Esophagus squamous epithelium (tissue), 5 donors: Measurements from ENCODE around the gene CFAP410. TPM values are rescaled to one million over a fixed set of nuclear protein-coding genes. Genes with fewer than 3 reads are reported as not detected.

Source experiments
- DNase-seq: peaks from one replicate; lab custom pipeline; 2025; lab: John Stamatoyannopoulos, UW
- H3K27ac ChIP-seq, 4 donors: fragments of 200-600 bp; sonication (generic); one replicate each; pipeline ENCODE4 v1.5.1; 2016 to 2019; ENCODE audit warnings: mild to moderate bottlenecking in 1 of 4
- H3K27me3 ChIP-seq, 4 donors: fragments of 200-600 bp; sonication (generic); 1 replicate in 3 of 4; 2 replicates in 1 of 4; pipeline versions ENCODE4 v1.5.1 to v1.6.0; 2017 to 2021; ENCODE audit warnings: antibody characterized with exemption in 1 of 4
- H3K36me3 ChIP-seq, 3 donors: fragments of 200-600 bp; sonication (generic); one replicate each; pipeline ENCODE4 v1.5.1; 2016 to 2019
- H3K4me1 ChIP-seq, 3 donors: fragments of 200-600 bp; sonication (generic); one replicate each; pipeline ENCODE4 v1.5.1; 2017 to 2019
- H3K4me3 ChIP-seq, 4 donors: fragments of 200-600 bp; sonication (generic); 1 replicate in 3 of 4; 2 replicates in 1 of 4; pipeline ENCODE4 v1.5.1; 2016 to 2019; ENCODE audit warnings: mild to moderate bottlenecking in 2 of 4, moderate library complexity in 1 of 4
- H3K9me3 ChIP-seq, 3 donors: fragments of 200-600 bp; sonication (generic); one replicate each; pipeline ENCODE4 v1.5.1; 2016 to 2019
- POLR2A ChIP-seq, 4 donors: fragments of 450-650 bp; IDR thresholded peaks; one replicate each; pipeline ENCODE4 v1.6.1; 2017; ENCODE audit warnings: antibody characterized with exemption in 4 of 4, mild to moderate bottlenecking in 4 of 4, moderate library complexity in 3 of 4
- WGBS, 2 donors: methylation state at CpG; one replicate each; pipeline ENCODE4 v1.1.5; 2018; 5-methylcytosine and 5-hydroxymethylcytosine counted together
- intact Hi-C: fragments of 100-400 bp; cut with DNase I; formaldehyde crosslinking; loops from one replicate; pipeline ENCODE4 v1.15.0; 2022
- total RNA-seq, 4 donors: library from RNA; depleted of rRNA; stranded (reverse); fragments of >200 nt; gene quantifications; one replicate each; pipeline ENCODE4 v1.1.0, GENCODE V29; 2016
- TF ChIP-seq, protein P1 (sequence below), 6 experiments: fragments of 450-650 bp in 4 of 6; fragments of 200-600 bp in 2 of 6; sonication (generic) in 2 of 6; IDR thresholded peaks; one replicate each; pipeline ENCODE4 v1.5.1; 2016 to 2019; ENCODE audit warnings: antibody characterized with exemption in 6 of 6, mild to moderate bottlenecking in 4 of 6, moderate library complexity in 4 of 6
- donor health status: DM: yes; HTN: yes; CAD: no.

The CFAP410 gene
- total RNA-seq, 4 donors from 2014 or later = 7.9 to 21.8 (median 13.7) TPM

DNA sequence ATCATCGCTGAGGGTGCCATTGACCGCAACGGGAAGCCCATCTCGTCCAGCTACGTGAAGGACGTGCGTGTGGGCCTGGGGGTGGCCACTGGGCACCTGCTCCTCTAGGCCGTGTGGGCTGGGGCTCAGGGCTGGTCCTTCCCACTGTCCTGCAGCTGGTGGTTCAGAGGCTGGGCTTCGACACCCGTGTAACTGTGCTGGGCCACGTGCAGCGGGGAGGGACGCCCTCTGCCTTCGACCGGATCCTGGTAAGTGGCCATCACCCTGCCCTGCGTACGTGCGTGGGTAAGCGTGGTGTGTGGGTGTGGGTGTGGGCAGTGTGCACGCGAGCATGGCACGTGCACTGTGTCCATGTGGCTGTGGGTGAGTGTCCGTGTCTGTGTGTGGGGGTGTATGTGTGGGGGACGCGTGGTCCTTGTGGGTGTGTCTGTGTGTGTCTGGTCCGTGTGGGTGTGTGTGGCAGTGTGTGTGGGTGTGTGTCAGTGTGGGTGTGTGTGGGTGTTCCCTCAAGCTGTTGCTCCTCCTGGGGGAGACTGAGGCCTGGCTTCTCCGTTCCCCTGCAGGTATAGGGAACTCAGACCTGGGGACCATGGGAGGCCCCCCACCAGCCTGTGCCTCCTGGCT, 22.8 kb downstream of the CFAP410 start:
- peaks cover 20 to 100% (median 27%) of the 10 kb centered on the region in 3 donors for H3K36me3 ChIP-seq

GRCh38 chr21:44315691-44316203, 23.4 kb downstream of the CFAP410 start:
- Histone ChIP-seq H3K36me3 (peaks cover 24 to 100% (median 34%) of the 10 kb centered on the region in 3 donors), H3K4me1 (no peaks in the 10 kb centered on the region), H3K9me3 (no peaks in the 10 kb centered on the region), H3K4me3 (no peak overlapping the region), H3K27me3 (no peaks in the 10 kb centered on the region), H3K27ac (no peak overlapping the region)
- intact Hi-C loops = no loop called here
- TF ChIP-seq POLR2A (IDR thresholded peaks at IDR 0.05) = no peak
- no peak for DNase-seq
- 100% methylated on average over 1 of the region's 16 CpGs; no CpG with 5 or more reads in 1 of the 2 donors for WGBS, 2 donors

More for the DNA sequence above, 22.8 kb downstream of the CFAP410 start:
- H3K27me3 ChIP-seq = no peaks in the 10 kb centered on the region
- 92 to 94% methylated on average over 16 to 18 of the region's 27 CpGs for WGBS, 2 donors
- intact Hi-C loops = no loop called here
- no peak for DNase-seq
- no peak for TF ChIP-seq POLR2A (IDR thresholded peaks at IDR 0.05)
- TF ChIP-seq, protein P1, sequence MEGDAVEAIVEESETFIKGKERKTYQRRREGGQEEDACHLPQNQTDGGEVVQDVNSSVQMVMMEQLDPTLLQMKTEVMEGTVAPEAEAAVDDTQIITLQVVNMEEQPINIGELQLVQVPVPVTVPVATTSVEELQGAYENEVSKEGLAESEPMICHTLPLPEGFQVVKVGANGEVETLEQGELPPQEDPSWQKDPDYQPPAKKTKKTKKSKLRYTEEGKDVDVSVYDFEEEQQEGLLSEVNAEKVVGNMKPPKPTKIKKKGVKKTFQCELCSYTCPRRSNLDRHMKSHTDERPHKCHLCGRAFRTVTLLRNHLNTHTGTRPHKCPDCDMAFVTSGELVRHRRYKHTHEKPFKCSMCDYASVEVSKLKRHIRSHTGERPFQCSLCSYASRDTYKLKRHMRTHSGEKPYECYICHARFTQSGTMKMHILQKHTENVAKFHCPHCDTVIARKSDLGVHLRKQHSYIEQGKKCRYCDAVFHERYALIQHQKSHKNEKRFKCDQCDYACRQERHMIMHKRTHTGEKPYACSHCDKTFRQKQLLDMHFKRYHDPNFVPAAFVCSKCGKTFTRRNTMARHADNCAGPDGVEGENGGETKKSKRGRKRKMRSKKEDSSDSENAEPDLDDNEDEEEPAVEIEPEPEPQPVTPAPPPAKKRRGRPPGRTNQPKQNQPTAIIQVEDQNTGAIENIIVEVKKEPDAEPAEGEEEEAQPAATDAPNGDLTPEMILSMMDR (IDR thresholded peaks at IDR 0.05) = no peak
- no peak overlapping the region for H3K27ac ChIP-seq
- no peak overlapping the region for H3K4me3 ChIP-seq
- no peaks in the 10 kb centered on the region for H3K9me3 ChIP-seq
- no peaks in the 10 kb centered on the region for H3K4me1 ChIP-seq

GRCh38 chr21:44314561-44314960, 24.6 kb downstream of the CFAP410 start:
- Histone ChIP-seq H3K27ac (no peak overlapping the region), H3K4me1 (no peaks in the 10 kb centered on the region), H3K36me3 (peaks cover 21 to 100% (median 36%) of the 10 kb centered on the region in 3 donors), H3K4me3 (no peak overlapping the region), H3K9me3 (no peaks in the 10 kb centered on the region), H3K27me3 (no peaks in the 10 kb centered on the region)
- no peak for DNase-seq
- 92% methylated on average over 2 to 5 of the region's 11 CpGs for WGBS, 2 donors
- TF ChIP-seq POLR2A (IDR thresholded peaks at IDR 0.05) = no peak
- TF ChIP-seq, protein P1 (IDR thresholded peaks at IDR 0.05) = no peak
- intact Hi-C loops = no loop called here

- intact Hi-C loops = no loop called here
- Histone ChIP-seq H3K27me3 (no peaks in the 10 kb centered on the region), H3K9me3 (no peaks in the 10 kb centered on the region), H3K4me3 (no peak overlapping the region), H3K4me1 (no peaks in the 10 kb centered on the region), H3K27ac (no peak overlapping the region), H3K36me3 (peaks cover 21 to 100% (median 32%) of the 10 kb centered on the region in 3 donors)
- no peak for DNase-seq
- 83 to 92% methylated on average over 3 to 8 of the region's 15 CpGs for WGBS, 2 donors
- TF ChIP-seq, protein P1 (IDR thresholded peaks at IDR 0.05) = no peak
- no peak for TF ChIP-seq POLR2A (IDR thresholded peaks at IDR 0.05)
Observed at GRCh38 chr21:44314128-44314527, 25.1 kb downstream of the CFAP410 start.

GRCh38 chr21:44313451-44313850, 25.7 kb downstream of the CFAP410 start:
- intact Hi-C loops = no loop called here
- no peak for DNase-seq
- 40 to 80% methylated on average over 1 of the region's 13 CpGs for WGBS, 2 donors

More at GRCh38 chr21:44313451-44313850, 25.7 kb downstream of the CFAP410 start:
- no peaks in the 10 kb centered on the region for H3K9me3 ChIP-seq
- H3K27me3 ChIP-seq = no peaks in the 10 kb centered on the region
- TF ChIP-seq POLR2A (IDR thresholded peaks at IDR 0.05) = no peak
- TF ChIP-seq, protein P1 (IDR thresholded peaks at IDR 0.05) = no peak
- peaks cover 21 to 100% (median 27%) of the 10 kb centered on the region in 3 donors for H3K36me3 ChIP-seq
- H3K27ac ChIP-seq = no peak overlapping the region
- H3K4me3 ChIP-seq = no peak overlapping the region
- H3K4me1 ChIP-seq = no peaks in the 10 kb centered on the region
